Endothelial cell of hepatic sinusoid (primary cell): ENCODE measurements around the gene DUS3L.

Experiments used
- in situ Hi-C: cut with HindIII; loops from 2 replicates; pipeline ENCODE4 v1.10.0; 2017; ENCODE audit warnings: low sequenced_read_pairs

The DUS3L gene

GRCh38 chr19:5822181-5822844 lies 31.4 kb upstream of the DUS3L start:
- in situ Hi-C loops: no loop called here

DNA sequence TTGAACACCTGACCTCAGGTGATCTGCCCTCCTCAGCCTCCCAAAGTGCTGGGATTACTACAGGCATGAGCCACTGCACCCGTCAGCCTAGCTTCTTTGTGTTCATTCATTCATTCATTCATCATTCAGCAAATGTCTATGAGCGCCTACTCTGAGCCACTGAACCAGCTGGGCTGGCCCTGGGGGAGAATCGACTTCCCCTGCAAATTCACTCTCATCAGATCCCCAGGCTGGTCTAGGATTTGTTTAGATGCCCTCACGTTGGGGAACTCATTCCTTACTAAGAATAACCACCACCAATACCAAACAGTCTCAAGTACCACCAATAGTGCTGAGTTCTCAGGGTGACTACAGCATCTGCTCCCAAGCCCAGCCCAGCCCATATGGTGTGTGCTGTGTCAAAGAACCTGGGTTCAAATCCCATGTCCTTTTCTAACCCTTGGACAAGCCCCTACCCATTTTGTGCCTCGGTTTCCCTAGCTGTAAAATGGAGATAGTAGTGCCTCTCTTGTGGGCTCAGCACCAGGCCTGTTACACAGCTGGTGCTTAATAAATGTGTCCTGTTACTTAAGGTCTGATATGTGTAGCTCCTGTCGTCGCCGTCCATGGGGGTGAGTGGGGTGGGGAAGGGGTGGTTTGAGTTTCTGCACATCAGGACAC lies 30.7 kb upstream of the DUS3L start:
- in situ Hi-C loops: no loop called here

- in situ Hi-C loops: no loop called here
Observed at GRCh38 chr19:5820785-5821184, 29.8 kb upstream of the DUS3L start.

DNA sequence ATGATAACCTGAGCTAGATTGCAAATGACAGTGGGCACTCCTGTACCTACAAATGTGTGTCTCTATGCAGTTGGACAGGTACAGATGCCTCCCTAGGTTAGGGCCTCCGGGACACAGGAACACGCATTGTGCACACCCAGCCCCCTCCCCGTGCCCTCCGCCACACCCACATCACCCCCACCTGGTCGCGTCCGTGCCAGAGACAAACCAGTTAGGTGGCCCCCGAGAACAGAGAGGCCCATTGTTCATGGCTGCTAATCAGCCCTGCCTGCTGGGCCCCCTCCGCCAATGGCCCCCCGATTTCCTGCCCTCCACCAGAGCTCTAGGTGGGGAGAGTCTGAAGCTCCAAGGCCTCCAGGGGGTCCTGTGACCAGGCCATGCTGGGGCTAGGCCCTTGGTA lies 27.6 kb upstream of the DUS3L start:
- in situ Hi-C loops: no loop called here

DNA sequence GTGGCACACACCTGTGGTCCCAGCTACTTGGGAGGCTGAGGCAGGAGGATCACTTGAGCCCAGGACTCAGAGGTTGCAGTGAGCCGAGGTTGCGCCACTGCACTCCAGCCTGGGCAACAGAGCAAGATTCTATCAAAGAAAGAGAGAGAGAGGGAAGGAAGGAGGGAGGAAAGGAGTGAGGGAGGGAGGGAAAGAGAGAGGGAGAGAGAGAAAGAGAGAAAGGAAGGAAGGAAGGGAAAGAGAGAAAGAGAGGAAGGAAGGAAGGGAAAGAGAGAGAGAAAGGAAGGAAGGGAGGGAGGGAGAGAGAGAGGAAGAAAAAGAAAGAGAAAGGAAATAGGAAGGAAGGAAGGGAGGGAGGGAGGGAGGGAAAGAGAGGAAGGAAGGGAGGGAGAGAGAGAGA lies 26.3 kb upstream of the DUS3L start:
- in situ Hi-C loops: no loop called here

- in situ Hi-C loops: no loop called here
Observed at GRCh38 chr19:5814852-5815246, 23.9 kb upstream of the DUS3L start.

GRCh38 chr19:5814123-5814851 lies 23.3 kb upstream of the DUS3L start:
- in situ Hi-C loops: no loop called here

DNA sequence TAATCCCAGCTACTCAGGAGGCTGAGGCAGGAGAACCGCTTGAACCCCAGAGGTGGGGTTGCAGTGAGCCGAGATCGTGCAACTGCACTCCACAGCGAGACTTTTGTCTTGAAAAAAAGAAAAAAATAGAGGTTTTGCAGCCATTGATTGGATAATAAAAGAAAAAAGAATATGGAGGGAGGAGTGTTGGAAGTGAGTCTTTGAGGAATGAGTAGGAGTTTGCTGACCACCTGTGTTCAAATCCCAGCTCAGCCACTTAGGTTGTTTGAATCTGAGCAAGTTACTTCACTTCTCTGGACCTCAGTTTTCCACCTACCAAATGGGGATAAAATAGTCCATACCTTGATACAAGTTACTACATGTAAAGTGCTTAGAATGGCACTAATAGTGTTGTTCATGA lies 20.2 kb upstream of the DUS3L start:
- in situ Hi-C loops: no loop called here

- in situ Hi-C loops: no loop called here
Observed at GRCh38 chr19:5809469-5809868, 18.5 kb upstream of the DUS3L start.

GRCh38 chr19:5809053-5809452 lies 18.1 kb upstream of the DUS3L start:
- in situ Hi-C loops: no loop called here

- in situ Hi-C loops: no loop called here
Observed at GRCh38 chr19:5808120-5808816, 17.3 kb upstream of the DUS3L start.

- in situ Hi-C loops: no loop called here
Observed at GRCh38 chr19:5806905-5807304, 15.9 kb upstream of the DUS3L start.

DNA sequence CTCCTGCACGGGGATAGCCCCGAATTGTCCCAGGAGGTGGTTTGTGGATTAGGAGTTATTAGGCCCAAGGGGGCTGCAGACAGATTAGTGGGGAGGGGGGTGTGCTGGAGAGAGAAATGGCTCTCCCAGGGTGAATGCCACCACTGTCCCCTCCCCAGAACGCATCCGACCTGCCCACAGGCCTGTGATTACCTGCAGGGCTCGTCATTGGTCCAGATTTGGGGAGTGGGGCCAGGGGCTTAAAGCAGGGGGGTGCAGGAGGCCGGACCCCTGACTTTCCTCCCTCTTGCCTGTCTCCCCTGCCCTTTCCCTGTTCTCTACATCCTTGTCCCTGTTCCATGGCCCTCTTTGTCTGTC lies 15.1 kb upstream of the DUS3L start:
- in situ Hi-C loops: no loop called here

- in situ Hi-C loops: no loop called here
Observed at GRCh38 chr19:5805462-5806132, 14.6 kb upstream of the DUS3L start.

DNA sequence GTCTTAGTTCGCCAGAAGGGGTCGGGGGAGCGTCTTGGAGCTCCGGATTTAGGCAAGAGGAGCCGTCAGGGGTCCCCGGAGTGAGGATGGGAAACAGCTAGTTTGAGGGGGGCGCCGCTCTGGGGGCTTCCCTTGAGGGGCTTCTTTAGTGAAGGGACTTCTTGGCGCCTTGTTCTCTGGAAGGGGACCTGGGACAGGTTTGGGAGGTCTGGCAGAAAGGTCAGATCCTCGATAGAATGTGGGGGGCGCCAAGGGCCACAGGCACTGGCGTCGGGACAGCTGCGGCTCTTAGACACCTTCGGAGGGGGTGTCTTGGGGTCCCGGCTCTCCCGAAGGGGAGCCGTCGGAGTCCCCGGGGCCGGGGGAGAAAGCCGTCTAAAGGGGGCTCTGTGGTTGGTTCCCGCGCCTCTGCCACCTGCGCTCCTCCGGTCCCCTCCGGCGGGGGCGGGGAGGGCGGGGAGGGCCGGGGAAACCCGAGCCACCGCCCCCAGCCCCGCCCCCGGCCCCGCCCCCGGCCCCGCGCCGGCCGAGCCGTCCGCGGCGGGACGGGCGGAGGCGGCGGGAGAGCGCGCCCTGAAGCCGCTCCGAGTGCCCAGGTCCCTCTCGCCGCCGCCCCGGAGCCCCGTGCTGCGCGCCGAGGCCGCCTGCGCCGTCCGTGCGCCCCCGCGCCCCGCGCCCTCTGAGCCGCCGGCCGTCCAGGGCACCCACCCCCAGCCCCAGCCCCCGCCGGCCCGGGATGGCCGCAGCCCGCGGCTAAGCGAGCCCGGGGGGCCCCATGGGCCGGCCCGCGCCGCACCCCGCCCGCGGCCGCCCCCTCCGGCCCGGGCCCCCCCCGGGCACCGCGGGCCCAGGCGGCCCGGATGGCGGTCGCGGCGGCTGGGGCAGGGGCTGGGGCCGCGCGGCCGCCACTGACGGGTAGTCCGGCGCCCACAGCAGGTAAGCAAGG lies 13.8 kb upstream of the DUS3L start, which contains the start of gene NRTN:
Gene NRTN, plus strand, starts transcription at position 552 of the 946 bp plus-strand sequence. CDS start 19,099 bp downstream, outside the sequence.
- in situ Hi-C loops: no loop called here

DNA sequence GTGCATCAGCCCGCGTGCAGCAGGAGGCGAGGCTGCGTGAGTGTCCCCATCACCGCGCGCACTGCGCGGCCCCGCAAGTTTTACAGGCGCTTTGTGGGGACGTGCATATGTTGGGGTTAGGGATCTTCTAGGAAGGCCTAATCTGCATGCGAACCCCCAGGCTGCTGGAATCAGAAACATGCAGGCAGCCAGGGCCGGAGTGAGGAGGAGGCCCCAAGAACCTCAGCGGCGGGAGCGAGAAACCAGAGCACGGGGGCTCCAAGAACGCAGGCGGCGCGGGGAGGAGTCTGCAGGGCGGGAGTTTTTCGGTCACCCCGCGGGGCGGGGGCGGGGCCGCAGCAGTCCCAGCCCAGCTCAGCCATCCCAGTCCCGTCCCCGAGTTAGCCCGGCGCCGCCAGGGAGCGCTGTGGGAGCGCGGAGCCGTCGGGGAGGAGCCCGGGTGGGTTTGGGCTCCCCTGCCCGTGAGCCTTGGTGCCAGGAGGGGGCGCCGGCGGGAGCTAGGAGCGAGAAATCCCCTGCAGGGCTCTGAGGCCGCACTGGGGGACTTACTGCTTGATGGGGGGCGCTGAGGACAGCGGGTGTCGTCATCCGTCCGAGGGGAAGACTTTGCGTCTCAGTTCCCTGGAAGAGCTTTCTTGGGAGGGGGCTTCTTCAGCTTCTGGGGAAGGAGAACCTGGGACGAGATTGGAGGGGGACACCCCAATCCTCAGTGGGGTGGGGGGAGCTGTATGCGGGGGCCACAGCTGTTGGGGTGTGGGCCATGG lies 13.0 kb upstream of the DUS3L start:
- in situ Hi-C loops: no loop called here

DNA sequence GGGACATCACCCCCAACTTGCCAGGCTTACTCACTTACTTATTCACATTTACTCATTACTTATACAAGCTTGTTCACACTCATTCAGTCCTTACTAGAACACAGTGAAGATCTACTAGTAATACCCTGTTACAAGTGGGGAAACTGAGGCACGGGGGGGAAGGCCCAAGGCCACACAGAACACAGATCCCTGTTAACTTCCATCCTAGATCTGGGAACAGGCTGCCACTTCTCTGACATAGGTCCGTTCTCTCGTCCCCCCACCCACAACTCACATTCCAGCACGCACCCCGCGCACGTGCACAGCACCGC lies 12.4 kb upstream of the DUS3L start:
- in situ Hi-C loops: no loop called here

DNA sequence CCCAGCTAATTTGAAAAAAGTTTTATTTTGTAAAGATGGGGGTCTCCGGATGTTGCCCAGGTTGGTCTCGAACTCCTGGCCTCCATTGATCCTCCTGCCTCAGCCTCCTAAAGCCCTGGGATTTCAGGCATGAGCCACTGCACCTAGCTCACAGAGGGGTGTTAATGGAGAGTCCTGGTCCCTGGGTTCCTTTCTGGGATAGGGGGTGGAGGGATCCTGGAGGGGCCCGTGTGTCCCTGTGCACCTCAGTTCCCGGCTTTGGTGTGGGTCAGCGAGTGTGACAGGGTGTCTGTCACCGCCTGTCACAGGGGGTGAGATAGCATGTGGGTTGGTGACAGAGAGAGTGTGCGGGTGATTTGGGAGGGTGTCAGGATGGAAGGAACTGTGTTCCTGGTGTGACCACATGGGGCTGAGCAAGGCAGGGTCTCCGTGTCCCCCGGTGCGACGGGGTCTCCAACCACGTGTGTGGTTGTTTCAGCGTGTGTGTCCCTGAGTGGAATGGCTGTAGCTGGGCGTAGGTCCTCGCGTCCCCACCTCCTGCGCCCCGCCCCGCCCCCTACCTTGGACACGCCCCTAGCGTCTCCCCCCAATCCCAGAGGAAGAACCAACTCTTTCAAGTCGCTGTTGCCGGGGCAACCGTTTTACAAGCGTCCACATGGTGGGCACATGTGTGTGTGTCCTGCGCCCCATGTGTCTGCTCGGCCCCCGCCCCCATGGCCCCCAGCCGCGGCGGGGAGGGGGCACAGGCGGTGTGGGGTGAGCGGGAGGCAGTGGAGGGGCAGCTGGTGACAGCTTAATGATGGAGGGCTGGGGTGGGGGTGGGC lies 11.0 kb upstream of the DUS3L start:
- in situ Hi-C loops: no loop called here
